ENCODE data around the gene LRTM1.

GRCh38 chr3:54939557-54940300, 11.9 kb upstream of the LRTM1 start:
- TF ChIP-seq POLR2AphosphoS5 (IDR thresholded peaks at IDR 0.05) (no peak), POLR2A (IDR thresholded peaks at IDR 0.05; ENCODE audit: low read depth) (no peak)
- TF ChIP-seq, protein P1, sequence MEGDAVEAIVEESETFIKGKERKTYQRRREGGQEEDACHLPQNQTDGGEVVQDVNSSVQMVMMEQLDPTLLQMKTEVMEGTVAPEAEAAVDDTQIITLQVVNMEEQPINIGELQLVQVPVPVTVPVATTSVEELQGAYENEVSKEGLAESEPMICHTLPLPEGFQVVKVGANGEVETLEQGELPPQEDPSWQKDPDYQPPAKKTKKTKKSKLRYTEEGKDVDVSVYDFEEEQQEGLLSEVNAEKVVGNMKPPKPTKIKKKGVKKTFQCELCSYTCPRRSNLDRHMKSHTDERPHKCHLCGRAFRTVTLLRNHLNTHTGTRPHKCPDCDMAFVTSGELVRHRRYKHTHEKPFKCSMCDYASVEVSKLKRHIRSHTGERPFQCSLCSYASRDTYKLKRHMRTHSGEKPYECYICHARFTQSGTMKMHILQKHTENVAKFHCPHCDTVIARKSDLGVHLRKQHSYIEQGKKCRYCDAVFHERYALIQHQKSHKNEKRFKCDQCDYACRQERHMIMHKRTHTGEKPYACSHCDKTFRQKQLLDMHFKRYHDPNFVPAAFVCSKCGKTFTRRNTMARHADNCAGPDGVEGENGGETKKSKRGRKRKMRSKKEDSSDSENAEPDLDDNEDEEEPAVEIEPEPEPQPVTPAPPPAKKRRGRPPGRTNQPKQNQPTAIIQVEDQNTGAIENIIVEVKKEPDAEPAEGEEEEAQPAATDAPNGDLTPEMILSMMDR (IDR thresholded peaks at IDR 0.05): no peak

All from esophagus muscularis mucosa (tissue), 3 donors.